GM12872 (cell line): ENCODE data around the gene AGMO.

Experiments
- CTCF ChIP-seq: IDR thresholded peaks from 3 replicates; pipeline ENCODE4 v1.5.1; 2011; ENCODE audit warnings: low read depth, mild to moderate bottlenecking, low read length, moderate library complexity; ENCODE audit not compliant: insufficient read depth

AGMO gene

GRCh38 chr7:15168489-15168888, 393.3 kb downstream of the AGMO start:
- no peak for TF ChIP-seq CTCF

GRCh38 chr7:15167912-15168311, 393.9 kb downstream of the AGMO start:
- TF ChIP-seq CTCF: no peak

- TF ChIP-seq CTCF: no peak
Measured at GRCh38 chr7:15166620-15167019, 395.2 kb downstream of the AGMO start.

- TF ChIP-seq CTCF: no peak
Measured at GRCh38 chr7:15159261-15159660, 402.6 kb downstream of the AGMO start.

GRCh38 chr7:15158141-15158810, 403.5 kb downstream of the AGMO start:
- TF ChIP-seq CTCF: no peak
